Astrocyte (in vitro differentiated cells and primary cell): ENCODE results near the gene DHX8. TPM values are rescaled to one million over a fixed set of nuclear protein-coding genes. Genes with fewer than 3 reads are reported as not detected.

ENCODE experiments used
- DNase-seq: peaks from one replicate; pipeline ENCODE4 v3.0.0-alpha.2; 2010; ENCODE audit warnings: low read depth
- FAIRE-seq: peaks from 2 replicates; lab custom pipeline; 2011; peaks lifted over from hg19 to GRCh38; lab: Jason Lieb, UNC
- H2AFZ ChIP-seq: 2 replicates; pipeline ENCODE4 v1.6.0; 2012; ENCODE audit warnings: low read depth, low read length, inconsistent platforms
- H3K27ac ChIP-seq: 2 replicates; pipeline ENCODE4 v1.5.1; 2011; ENCODE audit warnings: low read depth, low read length, inconsistent platforms
- H3K27me3 ChIP-seq: 2 replicates; pipeline ENCODE4 v1.6.0; 2011; ENCODE audit warnings: low read length, inconsistent platforms; ENCODE audit not compliant: insufficient read depth
- H3K36me3 ChIP-seq: 2 replicates; pipeline ENCODE4 v1.5.1; 2011; ENCODE audit warnings: low read length, inconsistent platforms; ENCODE audit not compliant: insufficient read depth
- H3K4me1 ChIP-seq: 2 replicates; pipeline ENCODE4 v1.5.1; 2011; ENCODE audit warnings: low read length, inconsistent platforms; ENCODE audit not compliant: insufficient read depth
- H3K4me2 ChIP-seq: 2 replicates; pipeline ENCODE4 v1.6.0; 2012; ENCODE audit warnings: low read length, inconsistent platforms
- H3K4me3 ChIP-seq: 2 replicates; pipeline ENCODE4 v1.5.1; 2011; ENCODE audit warnings: low read depth, mild to moderate bottlenecking, low read length, inconsistent platforms; ENCODE audit not compliant: insufficient read depth
- H3K79me2 ChIP-seq: 2 replicates; pipeline ENCODE4 v1.6.0; 2012; ENCODE audit warnings: mild to moderate bottlenecking, low read length, inconsistent platforms; ENCODE audit not compliant: insufficient read depth
- H3K9ac ChIP-seq: 2 replicates; pipeline ENCODE4 v1.6.0; 2012; ENCODE audit warnings: mild to moderate bottlenecking, low read length, inconsistent platforms
- H3K9me3 ChIP-seq: 2 replicates; pipeline ENCODE4 v1.5.1; 2012; ENCODE audit warnings: low read depth, mild to moderate bottlenecking, low read length, inconsistent platforms; ENCODE audit not compliant: insufficient read depth
- H4K20me1 ChIP-seq: 2 replicates; pipeline ENCODE4 v1.6.0; 2012; ENCODE audit warnings: low read length, inconsistent platforms; ENCODE audit not compliant: insufficient read depth
- H3K27ac Mint-ChIP-seq: one replicate; pipeline ENCODE4 v1.8.0; 2021; ENCODE audit warnings: mild to moderate bottlenecking, mixed read lengths; ENCODE audit not compliant: unreplicated experiment
- H3K27me3 Mint-ChIP-seq: one replicate; pipeline ENCODE4 v1.8.0; 2021; ENCODE audit warnings: low read depth, mixed read lengths; ENCODE audit not compliant: unreplicated experiment
- H3K36me3 Mint-ChIP-seq: one replicate; pipeline ENCODE4 v1.8.0; 2021; ENCODE audit warnings: low read depth, mixed read lengths; ENCODE audit not compliant: unreplicated experiment
- H3K4me1 Mint-ChIP-seq: one replicate; pipeline ENCODE4 v1.8.0; 2021; ENCODE audit warnings: low read depth, mixed read lengths; ENCODE audit not compliant: unreplicated experiment
- H3K4me3 Mint-ChIP-seq: one replicate; pipeline ENCODE4 v1.8.0; 2021; ENCODE audit warnings: mild to moderate bottlenecking, moderate library complexity, mixed read lengths; ENCODE audit not compliant: unreplicated experiment
- H3K9me3 Mint-ChIP-seq: one replicate; pipeline ENCODE4 v1.8.0; 2021; ENCODE audit warnings: mild to moderate bottlenecking, mixed read lengths; ENCODE audit not compliant: unreplicated experiment
- EZH2 ChIP-seq: IDR thresholded peaks from 2 replicates; pipeline ENCODE4 v1.6.1; 2012; ENCODE audit warnings: mild to moderate bottlenecking, low read length, inconsistent platforms; ENCODE audit not compliant: insufficient read depth
- total RNA-seq: library from RNA; stranded (reverse); gene quantifications from 2 replicates; pipeline ENCODE4 v1.2.1, GENCODE V29; 2021
- TF ChIP-seq, protein P1 (sequence below): IDR thresholded peaks from 2 replicates; pipeline ENCODE4 v1.5.1; 2011; ENCODE audit warnings: low read depth, mild to moderate bottlenecking, inconsistent platforms, low read length, moderate library complexity; ENCODE audit not compliant: insufficient read depth

DHX8 gene
- total RNA-seq, 1 donor from 2014 or later = 48.5 TPM

DNA sequence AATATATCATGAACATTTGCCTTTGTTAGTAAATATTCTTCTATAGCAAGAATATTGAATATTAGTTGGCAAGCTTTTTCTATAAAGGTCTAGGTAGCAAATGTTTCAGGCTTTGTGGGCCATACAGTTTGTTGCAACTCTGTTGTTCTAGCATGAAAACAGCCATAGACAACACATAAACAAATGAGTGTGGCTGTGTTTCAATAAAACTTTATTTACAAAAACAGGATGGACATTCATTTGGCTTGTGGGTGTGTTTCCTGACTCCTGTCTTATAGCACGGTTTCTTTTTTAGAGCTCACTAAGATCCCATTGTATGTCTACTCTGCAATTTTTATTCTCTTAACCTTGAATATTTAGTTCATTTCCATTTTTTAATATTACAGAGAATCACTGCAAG lies 46.0 kb upstream of the DHX8 start:
- Histone ChIP-seq H3K36me3 (no peaks in the 10 kb centered on the region), H3K4me1 (peaks cover 19% of the 10 kb centered on the region), H3K4me3 (no peak overlapping the region), H3K4me2 (no peak overlapping the region), H3K79me2 (no peaks in the 10 kb centered on the region), H3K9ac (no peak overlapping the region), H3K9me3 (no peaks in the 10 kb centered on the region), H3K27ac (no peak overlapping the region), H4K20me1 (no peaks in the 10 kb centered on the region), H2AFZ (no peak overlapping the region), H3K27me3 (no peaks in the 10 kb centered on the region)
- Mint-ChIP-seq H3K4me3 (no peak overlapping the region), H3K27ac (no peak overlapping the region), H3K36me3 (no peaks in the 10 kb centered on the region), H3K4me1 (peaks cover 21% of the 10 kb centered on the region), H3K9me3 (no peaks in the 10 kb centered on the region), H3K27me3 (no peaks in the 10 kb centered on the region)
- DNase-seq (no peak), FAIRE-seq (no peak)
- TF ChIP-seq EZH2 = no peak
- TF ChIP-seq, protein P1, sequence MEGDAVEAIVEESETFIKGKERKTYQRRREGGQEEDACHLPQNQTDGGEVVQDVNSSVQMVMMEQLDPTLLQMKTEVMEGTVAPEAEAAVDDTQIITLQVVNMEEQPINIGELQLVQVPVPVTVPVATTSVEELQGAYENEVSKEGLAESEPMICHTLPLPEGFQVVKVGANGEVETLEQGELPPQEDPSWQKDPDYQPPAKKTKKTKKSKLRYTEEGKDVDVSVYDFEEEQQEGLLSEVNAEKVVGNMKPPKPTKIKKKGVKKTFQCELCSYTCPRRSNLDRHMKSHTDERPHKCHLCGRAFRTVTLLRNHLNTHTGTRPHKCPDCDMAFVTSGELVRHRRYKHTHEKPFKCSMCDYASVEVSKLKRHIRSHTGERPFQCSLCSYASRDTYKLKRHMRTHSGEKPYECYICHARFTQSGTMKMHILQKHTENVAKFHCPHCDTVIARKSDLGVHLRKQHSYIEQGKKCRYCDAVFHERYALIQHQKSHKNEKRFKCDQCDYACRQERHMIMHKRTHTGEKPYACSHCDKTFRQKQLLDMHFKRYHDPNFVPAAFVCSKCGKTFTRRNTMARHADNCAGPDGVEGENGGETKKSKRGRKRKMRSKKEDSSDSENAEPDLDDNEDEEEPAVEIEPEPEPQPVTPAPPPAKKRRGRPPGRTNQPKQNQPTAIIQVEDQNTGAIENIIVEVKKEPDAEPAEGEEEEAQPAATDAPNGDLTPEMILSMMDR = no peak

DNA sequence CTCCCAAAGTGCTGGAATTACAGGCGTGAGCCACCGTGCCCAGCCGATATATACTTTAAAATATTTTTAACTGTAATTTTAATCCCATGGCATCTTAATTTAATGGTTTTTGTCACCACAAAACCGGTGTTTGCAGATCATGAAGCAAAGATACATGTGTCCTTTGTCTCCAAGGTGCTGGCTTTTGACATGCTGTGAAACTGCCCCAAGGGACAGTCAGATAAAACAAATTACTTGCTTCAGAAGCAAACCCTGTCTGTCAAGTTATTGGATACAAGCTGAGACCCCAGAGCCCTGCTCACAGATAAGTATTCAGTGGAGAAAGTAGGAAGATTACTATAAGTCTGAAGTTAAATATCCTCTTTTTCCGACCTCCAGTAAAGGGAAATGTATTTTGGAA lies 45.1 kb upstream of the DHX8 start:
- Histone ChIP-seq H3K79me2 (no peaks in the 10 kb centered on the region), H3K4me2 (no peak overlapping the region), H3K36me3 (no peaks in the 10 kb centered on the region), H3K9ac (no peak overlapping the region), H2AFZ (no peak overlapping the region), H3K9me3 (no peaks in the 10 kb centered on the region), H4K20me1 (no peaks in the 10 kb centered on the region), H3K4me3 (no peak overlapping the region), H3K27ac (no peak overlapping the region), H3K4me1 (peaks cover 19% of the 10 kb centered on the region), H3K27me3 (no peaks in the 10 kb centered on the region)
- DNase-seq (no peak), FAIRE-seq (no peak)
- H3K27me3 Mint-ChIP-seq = no peaks in the 10 kb centered on the region
- TF ChIP-seq, protein P1 = no peak
- TF ChIP-seq EZH2 = no peak
- H3K27ac Mint-ChIP-seq = no peak overlapping the region
- no peaks in the 10 kb centered on the region for H3K9me3 Mint-ChIP-seq
- H3K36me3 Mint-ChIP-seq = no peaks in the 10 kb centered on the region
- no peak overlapping the region for H3K4me3 Mint-ChIP-seq
- H3K4me1 Mint-ChIP-seq = peaks cover 28% of the 10 kb centered on the region

DNA sequence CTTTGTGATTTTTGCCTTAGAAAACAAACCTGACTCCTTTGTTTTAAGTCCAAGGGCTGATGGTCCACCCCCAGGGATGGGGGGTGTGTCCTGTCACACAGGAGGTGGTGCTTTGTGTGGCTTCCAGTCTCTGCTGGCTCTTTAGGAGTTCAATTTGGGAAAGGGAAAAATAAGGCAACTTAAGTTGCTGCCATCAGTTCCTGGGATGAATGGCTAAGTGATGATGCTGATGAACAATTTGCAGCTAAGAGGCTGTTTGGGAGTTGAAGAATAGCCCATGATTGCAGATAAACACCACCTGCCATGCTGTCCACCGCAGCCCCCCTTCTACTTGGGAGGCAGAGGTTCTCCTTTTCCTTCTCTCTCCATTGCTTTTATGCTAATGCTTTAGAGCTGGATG lies 44.7 kb upstream of the DHX8 start:
- TF ChIP-seq EZH2 = no peak
- Histone ChIP-seq H3K9me3 (no peaks in the 10 kb centered on the region), H3K4me1 (peaks cover 22% of the 10 kb centered on the region), H3K27ac (no peak overlapping the region), H4K20me1 (no peaks in the 10 kb centered on the region), H3K27me3 (no peaks in the 10 kb centered on the region), H3K79me2 (no peaks in the 10 kb centered on the region), H3K4me2 (no peak overlapping the region), H3K9ac (no peak overlapping the region), H3K36me3 (no peaks in the 10 kb centered on the region), H2AFZ (no peak overlapping the region), H3K4me3 (no peak overlapping the region)
- H3K27me3 Mint-ChIP-seq = no peaks in the 10 kb centered on the region
- peaks cover 32% of the 10 kb centered on the region for H3K4me1 Mint-ChIP-seq
- H3K27ac Mint-ChIP-seq = no peak overlapping the region
- H3K4me3 Mint-ChIP-seq = no peak overlapping the region
- no peaks in the 10 kb centered on the region for H3K9me3 Mint-ChIP-seq
- FAIRE-seq = no peak
- no peak for DNase-seq
- H3K36me3 Mint-ChIP-seq = no peaks in the 10 kb centered on the region
